Naive thymus-derived CD4-positive, alpha-beta T cell (primary cell): ENCODE results near the gene C16orf46. TPM values are rescaled to one million over a fixed set of nuclear protein-coding genes. Genes with fewer than 3 reads are reported as not detected.
A peak's percentile ranks its signal among the peaks of the same experiment; 100 is the strongest.

Experiments
- ATAC-seq: fragments of 150-1000 bp; cut with Tn5 transposase; 2 replicates; pipeline ENCODE4 v1.10.0; 2021; ENCODE audit warnings: mild to moderate bottlenecking, moderate library complexity
- CTCF ChIA-PET: fragments of 350-600 bp; sonication (Branson Sonifier 250); formaldehyde crosslinking; loops from one replicate; lab custom pipeline; 2021; ENCODE audit warnings: antibody characterized with exemption; lab: Charles Lee
- POLR2A ChIA-PET: fragments of 350-600 bp; sonication (Branson Sonifier 250); formaldehyde crosslinking; loops from one replicate; lab custom pipeline; 2021; ENCODE audit warnings: antibody characterized with exemption, inconsistent platforms; lab: Charles Lee
- DNase-seq, 9 donors: peaks; one replicate each; pipeline versions ENCODE4 v3.0.0 to v3.0.0-alpha.2; 2020 to 2022; ENCODE audit warnings: mixed read lengths in 1 of 9
- H3K27ac ChIP-seq: one replicate; pipeline ENCODE4 v1.7.0; 2013; ENCODE audit warnings: mild to moderate bottlenecking, low read depth, low read length, moderate library complexity
- H3K27me3 ChIP-seq, 2 donors: one replicate each; pipeline ENCODE4 v1.7.0; 2013; ENCODE audit warnings: low read length in 2 of 2, mild to moderate bottlenecking in 2 of 2, moderate library complexity in 2 of 2; ENCODE audit not compliant: control insufficient read depth in 2 of 2, insufficient read depth in 2 of 2
- H3K36me3 ChIP-seq, 3 experiments: 1 replicate in 2 of 3; 2 replicates in 1 of 3; pipeline ENCODE4 v1.7.0; 2013; ENCODE audit warnings: low read length in 3 of 3, mild to moderate bottlenecking in 3 of 3, moderate library complexity in 1 of 3; ENCODE audit not compliant: insufficient read depth in 3 of 3, control insufficient read depth in 2 of 3
- H3K4me1 ChIP-seq, 2 donors: one replicate each; pipeline ENCODE4 v1.7.0; 2013; ENCODE audit warnings: low read length in 2 of 2, mild to moderate bottlenecking in 2 of 2, moderate library complexity in 1 of 2; ENCODE audit not compliant: control insufficient read depth in 2 of 2, insufficient read depth in 2 of 2
- H3K4me3 ChIP-seq: 2 replicates; pipeline ENCODE4 v1.7.0; 2013; ENCODE audit warnings: mild to moderate bottlenecking, low read length
- H3K9me3 ChIP-seq, 3 experiments: 1 replicate in 2 of 3; 2 replicates in 1 of 3; pipeline ENCODE4 v1.7.0; 2013; ENCODE audit warnings: low read length in 3 of 3; ENCODE audit not compliant: control insufficient read depth in 2 of 3
- H3K27ac Mint-ChIP-seq, 9 donors: one replicate each; pipeline ENCODE4 v1.8.0; 2020 to 2022; ENCODE audit warnings: mixed read lengths in 9 of 9, mild to moderate bottlenecking in 8 of 9, moderate library complexity in 5 of 9, inconsistent platforms in 2 of 9
- H3K27me3 Mint-ChIP-seq, 5 donors: one replicate each; pipeline ENCODE4 v1.8.0; 2021 to 2022; ENCODE audit warnings: mixed read lengths in 5 of 5, mild to moderate bottlenecking in 1 of 5
- H3K36me3 Mint-ChIP-seq, 5 donors: one replicate each; pipeline ENCODE4 v1.8.0; 2020 to 2022; ENCODE audit warnings: mixed read lengths in 5 of 5, mild to moderate bottlenecking in 3 of 5, inconsistent platforms in 1 of 5
- H3K4me1 Mint-ChIP-seq, 7 donors: one replicate each; pipeline ENCODE4 v1.8.0; 2020 to 2022; ENCODE audit warnings: mixed read lengths in 7 of 7, mild to moderate bottlenecking in 3 of 7, inconsistent platforms in 1 of 7
- H3K4me3 Mint-ChIP-seq, 10 donors: one replicate each; pipeline ENCODE4 v1.8.0; 2020 to 2022; ENCODE audit warnings: mild to moderate bottlenecking in 10 of 10, mixed read lengths in 10 of 10, moderate library complexity in 6 of 10, inconsistent platforms in 2 of 10
- H3K9me3 Mint-ChIP-seq, 11 donors: one replicate each; pipeline ENCODE4 v1.8.0; 2020 to 2022; ENCODE audit warnings: mixed read lengths in 11 of 11, mild to moderate bottlenecking in 4 of 11, inconsistent platforms in 1 of 11, moderate library complexity in 1 of 11
- intact Hi-C, 2 donors: fragments of 100-400 bp; cut with micrococcal nuclease; formaldehyde crosslinking; loops; one replicate each; pipeline ENCODE4 v1.15.1; 2023
- polyA plus RNA-seq, 2 donors: library from polyadenylated mRNA; unstranded; fragments of 300-500 nt; fragmentation: Illumina TruSeq; gene quantifications; one replicate each; pipeline ENCODE4 v1.2.3, GENCODE V29; 2021
- total RNA-seq, 6 experiments: library from RNA in 5 of 6; stranded (reverse) in 5 of 6; gene quantifications; 1 replicate in 5 of 6; 2 replicates in 1 of 6; pipeline ENCODE4 v1.2.3 and lab custom pipeline; 2021 to 2026

Gene C16orf46
- total and polyA plus RNA-seq, 7 experiments from 2014 or later: 0.24 to 2.1 (median 0.43) TPM; not detected in 1

- H3K27ac ChIP-seq: no peak overlapping the region
- Mint-ChIP-seq H3K4me1 (no peaks in the 10 kb centered on the region), H3K27me3 (peaks cover 0 to 6% (median 0%) of the 10 kb centered on the region in 5 donors)
These were observed 23.3 kb downstream of the C16orf46 start for GRCh38 chr16:81053761-81054160.

GRCh38 chr16:81042821-81043220, 34.2 kb downstream of the C16orf46 start:
- ChIA-PET POLR2A (no interaction called here), CTCF (no interaction called here)
- peak overlapping the region in 2 of 9 donors; percentile 2 to 47 for H3K27ac Mint-ChIP-seq
- Histone ChIP-seq H3K36me3 (peaks cover 10 to 36% (median 12%) of the 10 kb centered on the region in 3 experiments), H3K4me1 (peaks cover 2 to 10% of the 10 kb centered on the region in 2 donors), H3K9me3 (no peaks in the 10 kb centered on the region), H3K27me3 (no peaks in the 10 kb centered on the region), H3K4me3 (no peak overlapping the region), H3K27ac (no peak overlapping the region)
- intact Hi-C loops: no loop called here
- DNase-seq (no peak), ATAC-seq (no peak)
- peaks cover 6 to 32% (median 20%) of the 10 kb centered on the region in 7 donors for H3K4me1 Mint-ChIP-seq
- H3K27me3 Mint-ChIP-seq: no peaks in the 10 kb centered on the region
- H3K36me3 Mint-ChIP-seq: peaks cover 5 to 46% (median 37%) of the 10 kb centered on the region in 5 donors
- H3K4me3 Mint-ChIP-seq: no peak overlapping the region
- peaks cover 0 to 9% (median 0%) of the 10 kb centered on the region in 11 donors for H3K9me3 Mint-ChIP-seq

More at GRCh38 chr16:81053761-81054160, 23.3 kb downstream of the C16orf46 start:
- Histone ChIP-seq H3K36me3 (no peaks in the 10 kb centered on the region), H3K4me3 (no peak overlapping the region), H3K27me3 (no peaks in the 10 kb centered on the region), H3K4me1 (no peaks in the 10 kb centered on the region), H3K9me3 (peaks cover 0 to 9% (median 5%) of the 10 kb centered on the region in 3 experiments)
- Mint-ChIP-seq H3K9me3 (peaks cover 5 to 20% (median 15%) of the 10 kb centered on the region in 11 donors), H3K36me3 (peaks cover 5 to 12% (median 10%) of the 10 kb centered on the region in 5 donors), H3K27ac (no peak overlapping the region), H3K4me3 (no peak overlapping the region)
- CTCF ChIA-PET: no interaction called here
- intact Hi-C loops: no loop called here
- DNase-seq: no peak
- POLR2A ChIA-PET: no interaction called here
- no peak for ATAC-seq

- ATAC-seq (no peak), DNase-seq (no peak)
- ChIA-PET CTCF (no interaction called here), POLR2A (no interaction called here)
- Mint-ChIP-seq H3K4me3 (no peak overlapping the region), H3K4me1 (peaks cover 16 to 43% (median 31%) of the 10 kb centered on the region in 7 donors), H3K27ac (peak overlapping the region in 3 of 9 donors; percentile 10 to 65 (median 59)), H3K9me3 (peaks cover 0 to 3% (median 0%) of the 10 kb centered on the region in 11 donors), H3K27me3 (no peaks in the 10 kb centered on the region), H3K36me3 (peaks cover 5 to 51% (median 37%) of the 10 kb centered on the region in 5 donors)
- Histone ChIP-seq H3K4me1 (peaks cover 13 to 21% of the 10 kb centered on the region in 2 donors), H3K36me3 (peaks cover 10 to 36% (median 12%) of the 10 kb centered on the region in 3 experiments), H3K4me3 (no peak overlapping the region), H3K27ac (no peak overlapping the region), H3K27me3 (no peaks in the 10 kb centered on the region), H3K9me3 (no peaks in the 10 kb centered on the region)
- intact Hi-C loops: no loop called here
These were observed 35.3 kb downstream of the C16orf46 start for GRCh38 chr16:81041696-81042095.

GRCh38 chr16:81040842-81041241, 36.2 kb downstream of the C16orf46 start:
- Histone ChIP-seq H3K27me3 (no peaks in the 10 kb centered on the region), H3K27ac (no peak overlapping the region), H3K9me3 (no peaks in the 10 kb centered on the region), H3K4me1 (peaks cover 15 to 24% of the 10 kb centered on the region in 2 donors), H3K4me3 (no peak overlapping the region), H3K36me3 (peaks cover 10 to 36% (median 12%) of the 10 kb centered on the region in 3 experiments)
- peaks cover 5 to 48% (median 37%) of the 10 kb centered on the region in 5 donors for H3K36me3 Mint-ChIP-seq
- no peak overlapping the region for H3K4me3 Mint-ChIP-seq
- POLR2A ChIA-PET: no interaction called here
- H3K27ac Mint-ChIP-seq: peak overlapping the region in 5 of 9 donors; percentile 9 to 70 (median 55)
- CTCF ChIA-PET: no interaction called here
- no peaks in the 10 kb centered on the region for H3K9me3 Mint-ChIP-seq
- ATAC-seq (no peak), DNase-seq (no peak)
- H3K27me3 Mint-ChIP-seq: no peaks in the 10 kb centered on the region
- peaks cover 16 to 47% (median 34%) of the 10 kb centered on the region in 7 donors for H3K4me1 Mint-ChIP-seq
- intact Hi-C loops: no loop called here

- CTCF ChIA-PET: no interaction called here
- Mint-ChIP-seq H3K27ac (peak overlapping the region in 5 of 9 donors; percentile 14 to 70 (median 44)), H3K36me3 (peaks cover 5 to 44% (median 31%) of the 10 kb centered on the region in 5 donors), H3K27me3 (no peaks in the 10 kb centered on the region), H3K4me1 (peaks cover 16 to 47% (median 38%) of the 10 kb centered on the region in 7 donors), H3K9me3 (no peaks in the 10 kb centered on the region), H3K4me3 (no peak overlapping the region)
- DNase-seq (no peak), ATAC-seq (no peak)
- peak overlapping the region; percentile 33 for H3K27ac ChIP-seq
- peaks cover 7 to 36% (median 12%) of the 10 kb centered on the region in 3 experiments for H3K36me3 ChIP-seq
- no peaks in the 10 kb centered on the region for H3K27me3 ChIP-seq
- H3K4me3 ChIP-seq: no peak overlapping the region
- POLR2A ChIA-PET: no interaction called here
- H3K9me3 ChIP-seq: no peaks in the 10 kb centered on the region
- H3K4me1 ChIP-seq: peaks cover 19 to 24% of the 10 kb centered on the region in 2 donors
- intact Hi-C loops: no loop called here
These were observed 36.9 kb downstream of the C16orf46 start for GRCh38 chr16:81040131-81040530.

GRCh38 chr16:81036751-81037350, 40.2 kb downstream of the C16orf46 start:
- intact Hi-C loops: loop anchor here (5.0 kb wide), 2 partner anchors 175 to 700 kb away; no protein-coding TSS in a partner anchor
- no peak for DNase-seq
- Histone ChIP-seq H3K4me3 (peak overlapping the region; percentile 52), H3K4me1 (peaks cover 20 to 24% of the 10 kb centered on the region in 2 donors), H3K9me3 (no peaks in the 10 kb centered on the region), H3K27ac (peak overlapping the region; percentile 69), H3K36me3 (peaks cover 0 to 8% (median 4%) of the 10 kb centered on the region in 3 experiments), H3K27me3 (no peaks in the 10 kb centered on the region)
- Mint-ChIP-seq H3K36me3 (peaks cover 0 to 23% (median 10%) of the 10 kb centered on the region in 5 donors), H3K4me1 (peaks cover 16 to 47% (median 40%) of the 10 kb centered on the region in 7 donors), H3K9me3 (no peaks in the 10 kb centered on the region), H3K27me3 (no peaks in the 10 kb centered on the region), H3K4me3 (peak overlapping the region; percentile 79 to 92 (median 89)), H3K27ac (peak overlapping the region; percentile 29 to 87 (median 73))
- ChIA-PET POLR2A (interaction anchor here (0.7 to 5.3 kb wide), 3 partner anchors 31 to 62 kb away, joined by 3 to 61 read pairs (median 13); partner anchors contain the start of genes C16orf46, CENPN and CMC2), CTCF (interaction anchor here (1.1 to 4.5 kb wide), 6 partner anchors 17 to 682 kb away, joined by 3 to 51 read pairs (median 6); partner anchors contain the start of gene C16orf46)
- no peak for ATAC-seq
